HG03575 (cell line): ENCODE measurements around the gene VRK3.
A peak's percentile ranks its signal among the peaks of the same experiment; 100 is the strongest.

Experiments used
- ATAC-seq: cut with Tn5 transposase; IDR thresholded peaks from one replicate; pipeline ENCODE4 v1.9.1; 2021; ENCODE audit not compliant: unreplicated experiment, insufficient number of reproducible peaks, low FRiP score; ENCODE audit errors: extremely low read depth

Gene VRK3

GRCh38 chr19:50039968-50040367, 14.8 kb upstream of the VRK3 start:
- ATAC-seq = no peak

GRCh38 chr19:50036908-50037307, 11.7 kb upstream of the VRK3 start:
- ATAC-seq = no peak

GRCh38 chr19:50030937-50031336, 5.8 kb upstream of the VRK3 start:
- no peak for ATAC-seq

GRCh38 chr19:50030225-50030624, 5.1 kb upstream of the VRK3 start:
- no peak for ATAC-seq

- ATAC-seq = no peak
Measured at GRCh38 chr19:50026550-50026906, 1.4 kb upstream of the VRK3 start.

GRCh38 chr19:50025794-50026549, 800 bp upstream of the VRK3 start, which contains the start of gene ZNF473:
ZNF473 (plus strand) TSS chr19:50026005; CDS start chr19:50031083, 5,078 bp downstream.
- ATAC-seq = peak; percentile 28

GRCh38 chr19:50024719-50025021, 502 bp downstream of the VRK3 start:
- no peak for ATAC-seq

GRCh38 chr19:50022823-50023222, 2.3 kb downstream of the VRK3 start:
- ATAC-seq = no peak

GRCh38 chr19:50020481-50020880, 4.7 kb downstream of the VRK3 start:
- ATAC-seq = no peak

- no peak for ATAC-seq
Measured at GRCh38 chr19:50016225-50016807, 8.9 kb downstream of the VRK3 start.

- ATAC-seq = no peak
Measured at GRCh38 chr19:50008532-50008931, 16.6 kb downstream of the VRK3 start.

GRCh38 chr19:50007947-50008346, 17.2 kb downstream of the VRK3 start:
- no peak for ATAC-seq

GRCh38 chr19:50007170-50007569, 18.0 kb downstream of the VRK3 start:
- ATAC-seq = no peak

- no peak for ATAC-seq
Measured at GRCh38 chr19:50005428-50005827, 19.7 kb downstream of the VRK3 start.

GRCh38 chr19:50003810-50004419, 21.3 kb downstream of the VRK3 start:
- ATAC-seq = no peak

- ATAC-seq = no peak
Measured at GRCh38 chr19:50003254-50003788, 21.9 kb downstream of the VRK3 start.

- no peak for ATAC-seq
Measured at GRCh38 chr19:50002386-50002960, 22.7 kb downstream of the VRK3 start.

- ATAC-seq = no peak
Measured at GRCh38 chr19:50001775-50002174, 23.4 kb downstream of the VRK3 start.

GRCh38 chr19:50000841-50001557, 24.2 kb downstream of the VRK3 start:
- ATAC-seq = no peak
